NCI-H2171 treated with DMSO at 0.1 percent for 48 hours (cell line): ENCODE measurements around the gene CAMKK2.
"Not testable (repeated sequence)": the region's sequence is repeated elsewhere in the genome, so short reads cannot be mapped to it uniquely, and the experiment has no call there.

Source experiments
- DNase-seq: peaks from one replicate; lab custom pipeline; 2025; lab: John Stamatoyannopoulos, UW

The CAMKK2 gene

DNA sequence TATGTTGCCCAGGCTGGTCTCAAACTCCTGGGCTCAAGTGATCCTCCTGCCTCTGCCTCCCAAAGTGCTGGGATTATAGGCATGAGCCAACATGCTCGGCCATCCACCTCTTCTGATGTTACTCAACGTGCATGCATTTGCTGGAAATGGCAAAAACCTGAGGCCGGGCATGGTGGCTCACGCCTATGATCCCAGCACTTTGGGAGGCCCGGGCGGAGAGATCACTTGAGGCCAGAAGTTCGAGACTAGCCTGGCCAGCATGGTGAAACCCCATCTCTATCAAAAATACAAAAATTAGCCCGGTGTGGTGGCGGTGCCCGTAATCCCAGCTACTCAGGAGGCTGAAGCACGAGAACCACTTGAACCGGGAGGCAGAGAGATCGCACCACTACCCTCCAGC, 1.9 kb upstream of the CAMKK2 start:
- DNase-seq: not testable (repeated sequence)

DNA sequence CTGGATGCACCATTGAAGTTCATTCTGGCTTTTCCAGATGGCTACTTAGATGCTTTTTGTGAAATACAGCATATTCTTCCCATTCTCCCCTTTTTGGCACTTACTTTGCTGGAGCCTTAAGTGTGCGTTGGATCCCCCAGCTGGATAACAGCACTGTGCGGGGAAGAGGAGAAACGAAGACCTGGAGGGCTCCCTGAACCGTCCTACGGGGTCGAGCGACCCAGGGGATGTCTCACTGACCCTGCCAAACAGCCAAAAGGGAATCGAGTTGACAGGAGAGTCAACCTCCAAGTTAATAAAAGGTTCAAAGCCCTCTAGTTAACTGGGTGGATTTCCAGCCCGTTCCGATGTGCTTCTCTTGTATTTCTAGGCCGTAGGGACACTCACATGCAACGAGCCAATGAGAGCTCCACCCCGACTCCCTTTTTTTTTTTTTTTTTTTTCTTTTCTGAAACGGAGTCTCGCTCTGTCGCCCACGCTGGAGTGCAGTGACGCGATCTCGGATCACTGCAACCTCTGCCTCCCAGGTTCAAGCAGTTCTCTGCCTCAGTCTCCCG, 1.0 kb upstream of the CAMKK2 start:
- peak; percentile 74 for DNase-seq

DNA sequence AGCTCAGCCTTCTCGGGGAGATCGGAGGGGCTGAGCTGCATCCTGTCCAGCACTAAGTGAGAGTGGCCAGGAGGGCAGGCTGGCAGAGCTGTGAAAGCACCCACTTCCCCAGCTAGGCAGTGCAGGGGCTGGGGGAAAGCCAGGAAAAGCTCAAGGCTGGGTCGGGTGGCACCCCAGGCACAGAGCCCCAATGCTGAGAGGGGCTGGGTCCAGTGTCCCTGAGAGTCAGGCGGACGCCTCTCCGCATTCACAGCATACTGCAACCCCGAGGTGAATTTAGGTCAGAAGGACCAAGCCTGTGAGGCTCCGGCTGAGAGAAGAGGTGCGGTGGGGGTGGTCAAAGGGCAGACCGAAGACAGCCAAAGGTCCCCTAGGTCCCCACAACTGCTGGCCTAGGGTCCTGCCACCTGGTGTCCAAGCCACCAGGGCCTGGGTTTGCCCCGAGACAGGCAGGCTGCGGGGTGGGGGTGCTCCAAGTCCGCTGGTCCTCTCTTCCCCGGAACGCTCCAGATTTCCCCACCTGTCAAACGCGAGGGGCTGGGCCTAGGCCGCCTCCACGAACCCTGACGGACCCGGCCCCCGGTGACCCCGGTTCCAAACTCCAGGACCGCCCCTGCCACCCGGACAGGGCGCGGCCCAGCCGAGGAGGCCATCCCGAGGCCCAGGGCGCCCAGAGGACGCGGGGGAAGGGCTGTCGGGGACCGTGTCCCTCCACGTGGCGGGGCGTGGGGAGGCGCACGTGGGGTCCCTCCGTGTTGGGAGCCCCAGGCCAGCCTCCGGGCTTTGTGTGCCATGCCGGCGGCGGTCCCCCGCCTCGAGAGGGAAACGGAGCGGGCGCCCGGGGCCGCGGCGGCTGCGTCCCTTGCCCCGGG, 527 bp downstream of the CAMKK2 start:
- no peak for DNase-seq

- DNase-seq: no peak
These were observed 1.3 kb downstream of the CAMKK2 start for GRCh38 chr12:121295116-121295745.

DNA sequence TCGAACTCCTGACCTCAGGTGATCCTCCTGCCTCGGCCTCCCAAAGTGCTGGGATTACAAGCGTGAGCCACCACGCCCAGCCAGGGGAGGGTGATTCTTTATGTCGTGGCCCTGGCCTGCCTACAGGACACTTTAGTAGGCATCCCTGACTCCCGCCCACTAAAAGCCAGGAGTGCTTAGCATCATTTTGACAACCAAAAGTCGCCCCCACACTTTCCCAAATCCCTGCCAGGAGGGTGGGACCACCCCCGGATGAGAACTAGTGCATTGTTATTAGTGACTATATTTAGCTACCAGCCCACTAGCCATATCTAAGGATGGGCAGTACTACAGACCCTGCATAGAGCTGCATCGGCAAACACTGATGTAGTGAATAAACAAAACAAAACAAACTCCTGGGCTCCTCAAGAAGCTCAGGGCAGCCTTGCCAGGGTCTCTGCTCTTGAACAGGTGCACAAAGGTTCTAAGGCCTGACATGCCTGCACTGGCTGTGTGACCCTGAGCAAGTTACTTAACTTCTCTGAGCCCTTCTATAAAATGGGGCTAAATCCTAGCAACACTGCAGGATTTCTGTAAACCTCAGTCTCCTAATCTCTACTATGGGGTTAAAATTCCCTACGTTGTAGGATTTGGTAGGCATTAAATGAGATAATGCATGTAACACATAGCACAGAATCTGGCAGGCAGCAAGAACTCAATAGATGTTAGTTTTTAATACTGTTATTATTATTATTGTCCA, 2.2 kb downstream of the CAMKK2 start:
- no peak for DNase-seq

- DNase-seq: no peak
These were observed 2.9 kb downstream of the CAMKK2 start for GRCh38 chr12:121293603-121294002.

GRCh38 chr12:121290410-121290809, 6.1 kb downstream of the CAMKK2 start:
- no peak for DNase-seq

DNA sequence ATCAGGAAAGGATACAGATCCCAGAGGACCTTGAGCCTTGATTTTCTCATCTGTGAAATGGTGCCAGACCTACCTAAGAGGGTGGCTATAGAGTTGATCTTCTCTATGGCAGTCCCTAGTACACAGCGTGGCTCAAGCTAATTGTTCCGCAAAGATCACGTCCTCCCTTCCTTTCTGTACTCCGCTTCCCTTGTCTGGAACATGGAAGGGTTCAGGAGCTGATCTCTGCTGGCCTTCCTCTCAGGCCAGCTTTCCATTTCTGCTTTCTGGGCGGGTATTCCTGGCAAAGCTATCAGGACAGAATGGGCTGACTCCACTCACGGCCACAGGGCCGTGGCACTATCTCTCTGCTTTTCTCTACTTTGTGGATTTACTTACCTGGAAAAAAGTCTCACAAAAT, 6.5 kb downstream of the CAMKK2 start:
- DNase-seq: no peak

DNA sequence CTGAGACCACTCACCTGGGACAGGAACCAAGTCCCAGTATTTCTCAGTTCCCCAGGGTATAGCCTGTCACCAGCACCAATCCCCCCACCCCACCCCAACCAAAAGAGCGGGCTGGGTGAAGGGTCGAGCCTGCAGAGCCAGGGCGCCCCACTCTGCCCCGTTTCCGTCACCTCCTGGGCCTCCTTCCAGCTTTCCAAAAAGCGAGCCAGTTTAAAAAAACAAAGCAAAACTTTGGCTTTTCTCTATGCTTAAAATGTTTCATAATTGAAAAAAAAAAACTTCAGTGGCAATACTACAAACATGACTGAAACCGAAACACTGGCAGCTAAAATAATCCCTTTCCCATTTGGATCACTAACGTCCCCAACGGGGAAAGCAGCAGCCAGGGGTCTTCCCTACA, 7.5 kb downstream of the CAMKK2 start:
- DNase-seq: no peak

DNA sequence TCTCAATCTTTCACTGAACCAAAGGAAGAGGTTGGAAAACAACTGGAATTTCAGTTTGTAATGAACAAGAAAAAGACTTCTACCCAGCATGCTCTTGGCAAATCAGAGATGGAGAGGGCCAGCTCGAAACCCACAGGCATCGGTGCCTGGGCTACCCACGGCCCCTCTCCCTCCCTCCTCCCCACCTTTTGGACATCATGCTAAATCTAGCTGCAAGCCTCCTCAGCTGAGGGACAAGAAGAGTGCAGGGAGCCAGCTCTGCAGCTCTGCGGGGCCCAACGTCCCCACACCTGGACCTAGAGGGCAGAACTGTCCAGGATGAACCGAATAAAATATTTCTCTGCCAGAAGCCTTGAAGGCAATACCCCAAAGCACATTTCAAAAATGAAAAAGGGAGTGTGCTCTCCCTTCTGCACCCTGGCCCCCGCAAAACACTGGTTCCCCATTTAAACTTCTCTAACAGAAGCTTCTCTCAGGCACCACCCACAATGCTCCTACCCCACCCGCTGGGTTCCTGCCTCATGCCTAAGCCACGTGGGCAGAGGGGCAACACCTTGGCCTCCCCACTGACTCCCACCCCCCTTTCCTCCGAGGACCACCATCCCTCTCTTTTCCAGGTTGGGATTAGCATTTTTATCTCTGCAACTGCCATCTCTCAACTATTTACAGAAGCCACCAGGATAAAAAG, 8.2 kb downstream of the CAMKK2 start:
- DNase-seq: no peak

DNA sequence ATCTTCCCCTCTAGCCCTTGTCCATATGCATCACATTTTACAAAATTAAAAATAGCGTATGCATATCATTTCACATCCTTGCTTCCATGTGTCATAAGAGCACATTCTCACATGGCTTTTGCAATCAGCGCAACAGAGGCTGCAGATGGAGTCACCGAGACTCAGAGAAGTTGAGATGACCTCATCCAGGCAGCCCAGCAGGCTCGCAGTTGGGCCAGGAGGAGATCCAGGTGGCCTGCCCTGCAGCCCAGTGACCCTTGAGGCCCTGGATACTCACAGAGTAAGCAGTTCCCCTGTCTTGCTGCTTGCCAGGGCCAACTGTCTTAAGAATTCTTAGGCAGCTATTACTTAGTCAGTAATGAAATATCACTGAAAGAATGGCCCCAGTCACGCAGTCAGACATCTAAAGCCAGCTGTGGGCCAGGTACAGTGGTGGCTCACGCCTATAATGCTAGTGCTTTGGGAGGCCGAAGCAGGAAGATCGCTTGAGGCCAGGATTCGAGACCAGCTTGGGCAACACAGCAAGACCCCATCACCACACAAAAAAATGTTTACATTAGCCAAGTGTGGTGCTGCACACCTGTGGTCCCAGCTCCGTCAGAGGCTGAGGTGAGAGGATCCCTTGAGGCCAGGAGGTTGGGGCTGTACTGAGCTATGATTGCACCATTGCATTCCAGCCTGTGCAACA, 9.1 kb downstream of the CAMKK2 start:
- no peak for DNase-seq

- no peak for DNase-seq
These were observed 10.7 kb downstream of the CAMKK2 start for GRCh38 chr12:121285856-121286255.

GRCh38 chr12:121284551-121285390, 11.7 kb downstream of the CAMKK2 start:
- no peak for DNase-seq

GRCh38 chr12:121283841-121284240, 12.7 kb downstream of the CAMKK2 start:
- DNase-seq: no peak

GRCh38 chr12:121283388-121283787, 13.1 kb downstream of the CAMKK2 start:
- DNase-seq: no peak

DNA sequence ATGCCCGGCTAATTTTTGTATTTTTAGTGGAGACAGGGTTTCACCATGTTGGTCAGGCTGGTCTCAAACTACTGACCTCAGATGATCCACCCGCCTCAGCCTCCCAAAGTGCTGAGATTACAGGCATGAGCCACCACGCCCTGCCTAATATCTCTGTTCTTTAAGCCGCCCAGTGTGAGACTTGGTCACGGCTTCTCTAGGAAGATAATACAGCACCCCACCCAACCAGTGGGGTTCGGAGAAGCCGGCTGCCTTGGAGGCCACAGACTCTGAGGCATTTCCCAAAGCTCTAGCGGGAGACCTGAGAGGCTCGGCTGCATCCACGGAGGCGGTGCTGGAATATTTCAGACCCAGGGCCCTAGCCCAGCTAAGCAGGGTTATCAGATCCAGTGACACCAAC, 13.6 kb downstream of the CAMKK2 start:
- not testable (repeated sequence) for DNase-seq

DNA sequence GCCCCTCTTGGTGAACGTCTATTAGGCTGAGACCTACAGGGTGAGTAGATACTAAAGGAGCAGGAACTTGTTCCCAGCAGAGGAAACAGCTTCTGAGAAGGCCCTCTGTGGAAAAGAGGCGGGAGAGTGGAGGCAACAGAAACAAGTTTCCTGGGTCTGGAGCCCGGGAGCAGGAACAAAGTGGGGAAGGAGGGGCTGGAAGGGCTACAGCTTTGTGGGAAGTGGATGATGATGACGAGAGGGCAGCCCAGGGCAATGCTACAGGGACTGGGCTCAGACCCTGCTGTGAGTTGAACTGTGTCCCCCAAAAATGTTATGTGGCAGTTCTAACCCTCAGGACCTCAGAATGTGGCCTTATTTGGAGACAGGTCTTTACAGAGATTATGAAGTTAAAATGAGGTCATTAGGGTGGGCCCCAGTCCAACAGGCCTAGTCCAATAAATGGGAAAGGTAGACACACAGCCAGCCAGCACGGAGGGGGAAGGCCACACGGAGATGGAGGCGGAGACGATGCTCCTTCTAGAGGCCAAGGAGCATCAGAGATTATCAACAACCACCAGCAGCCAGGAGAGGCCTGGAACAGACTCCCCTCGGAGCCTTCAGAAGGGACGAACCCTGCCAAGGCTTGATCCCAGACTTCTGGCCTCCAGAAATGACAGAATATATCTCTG, 14.3 kb downstream of the CAMKK2 start:
- DNase-seq: no peak

GRCh38 chr12:121281116-121281515, 15.4 kb downstream of the CAMKK2 start:
- DNase-seq: not testable (repeated sequence)

DNA sequence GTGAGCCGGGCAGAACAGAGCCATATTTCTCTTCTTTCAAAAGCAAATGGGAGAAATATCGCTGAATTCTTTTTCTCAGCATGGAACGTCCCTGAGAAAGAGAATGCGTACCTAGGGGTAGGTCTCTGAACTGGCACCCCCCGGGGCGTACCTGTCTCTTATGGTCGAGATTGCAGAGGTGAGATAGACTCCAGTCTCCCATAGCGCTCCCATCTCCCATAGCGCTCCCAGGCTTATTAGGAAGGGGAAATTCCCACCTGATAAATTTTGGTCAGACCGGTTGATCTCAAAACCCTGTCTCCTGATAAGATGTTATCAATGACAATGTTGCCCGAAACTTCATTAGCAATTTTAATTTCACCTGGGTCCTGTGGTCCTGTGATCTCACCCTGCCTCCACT, 16.0 kb downstream of the CAMKK2 start:
- not testable (repeated sequence) for DNase-seq

DNA sequence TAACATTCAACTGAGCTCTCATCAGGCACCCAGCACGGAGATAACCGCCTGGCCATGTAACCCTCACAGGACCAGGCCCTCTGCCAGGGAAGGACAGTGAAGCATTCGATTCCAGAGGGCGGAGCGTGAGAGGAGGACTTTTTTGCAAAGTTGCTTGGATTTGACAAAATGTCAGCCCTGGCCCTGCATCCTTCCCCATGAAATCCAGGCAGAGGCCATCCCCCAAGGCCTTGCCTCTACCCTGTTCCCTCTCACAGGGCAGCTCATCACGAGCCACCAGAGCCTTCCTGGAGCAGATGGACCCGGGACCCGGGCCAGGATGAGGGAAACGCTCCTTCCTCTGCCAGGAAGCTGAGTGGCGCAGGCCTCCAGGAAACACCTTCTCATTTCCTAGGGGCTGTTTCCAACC, 17.0 kb downstream of the CAMKK2 start:
- no peak for DNase-seq
